IMR-90 (cell line): ENCODE results near the gene B4GALNT3.

ENCODE experiments used
- CEBPB ChIP-seq: IDR thresholded peaks from 2 replicates; pipeline ENCODE4 v1.6.1; 2012; ENCODE audit warnings: low read depth, low read length, improper control_type of control experiment
- CHD1 ChIP-seq: IDR thresholded peaks from 2 replicates; pipeline ENCODE4 v1.6.1; 2012; ENCODE audit warnings: low read depth, low read length, improper control_type of control experiment
- FOS ChIP-seq: fragments of 150-350 bp; IDR thresholded peaks from 2 replicates; pipeline ENCODE4 v1.6.1; 2016; ENCODE audit warnings: low read depth, low read length
- POLR2A ChIP-seq: IDR thresholded peaks from 2 replicates; pipeline ENCODE4 v1.6.1; 2012; ENCODE audit warnings: mild to moderate bottlenecking, low read depth, low read length
- RAD21 ChIP-seq: IDR thresholded peaks from 2 replicates; pipeline ENCODE4 v1.6.1; 2012; ENCODE audit warnings: low read length, improper control_type of control experiment
- RFX5 ChIP-seq: IDR thresholded peaks from 2 replicates; pipeline ENCODE4 v1.8.0; 2012; ENCODE audit warnings: low read depth, mild to moderate bottlenecking, low read length, moderate library complexity
- SMC3 ChIP-seq: fragments of 150-350 bp; IDR thresholded peaks from 2 replicates; pipeline ENCODE4 v1.6.1; 2016; ENCODE audit warnings: low read depth, mild to moderate bottlenecking, antibody characterized with exemption, low read length, moderate library complexity
- TF ChIP-seq, protein P1 (sequence below): conservative IDR thresholded peaks from 2 replicates; pipeline ENCODE4 v1.5.1; 2012; ENCODE audit warnings: mild to moderate bottlenecking, low read depth, low read length, improper control_type of control experiment
- TF ChIP-seq, protein P2 (sequence below): fragments of 150-350 bp; IDR thresholded peaks from 2 replicates; pipeline ENCODE4 v1.6.1; 2016; ENCODE audit warnings: low read depth, mild to moderate bottlenecking, low read length, moderate library complexity, borderline replicate concordance

DNA sequence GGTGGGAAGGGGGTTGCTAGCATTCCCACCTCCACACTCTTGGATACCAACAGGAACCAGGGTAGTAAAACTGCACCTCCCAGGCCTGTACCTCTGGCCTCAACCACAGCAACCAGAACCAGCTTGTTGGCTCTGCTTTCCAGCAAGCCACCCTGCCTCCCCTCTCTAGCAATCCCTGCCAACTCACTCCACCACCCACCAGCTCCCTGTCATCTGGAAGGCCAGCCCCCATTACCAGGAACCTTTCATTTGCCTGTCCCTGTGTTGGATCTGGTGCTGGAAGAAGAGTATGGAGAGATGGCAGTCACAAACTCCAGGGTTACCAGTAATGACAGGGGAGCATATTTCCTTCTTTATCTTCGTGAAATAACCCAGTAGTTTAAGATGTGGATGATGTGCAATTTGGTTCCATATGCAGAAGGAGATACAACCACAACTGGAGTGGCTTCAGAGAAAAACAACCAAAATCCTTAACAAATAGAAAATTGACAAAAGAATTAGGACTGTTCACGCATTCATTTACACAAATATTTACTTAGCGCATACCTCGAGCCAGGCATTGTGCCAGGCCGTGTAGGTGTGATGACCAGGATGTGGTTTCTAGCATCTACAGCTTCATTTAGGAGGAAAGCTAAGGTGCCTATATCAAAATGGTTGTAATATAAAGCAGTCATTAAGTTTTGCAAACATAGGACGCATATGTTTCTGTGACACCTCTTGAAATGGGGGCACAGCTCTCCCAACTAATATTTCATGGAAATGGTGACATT is 3.4 kb downstream of the B4GALNT3 start:
- TF ChIP-seq, protein P1, sequence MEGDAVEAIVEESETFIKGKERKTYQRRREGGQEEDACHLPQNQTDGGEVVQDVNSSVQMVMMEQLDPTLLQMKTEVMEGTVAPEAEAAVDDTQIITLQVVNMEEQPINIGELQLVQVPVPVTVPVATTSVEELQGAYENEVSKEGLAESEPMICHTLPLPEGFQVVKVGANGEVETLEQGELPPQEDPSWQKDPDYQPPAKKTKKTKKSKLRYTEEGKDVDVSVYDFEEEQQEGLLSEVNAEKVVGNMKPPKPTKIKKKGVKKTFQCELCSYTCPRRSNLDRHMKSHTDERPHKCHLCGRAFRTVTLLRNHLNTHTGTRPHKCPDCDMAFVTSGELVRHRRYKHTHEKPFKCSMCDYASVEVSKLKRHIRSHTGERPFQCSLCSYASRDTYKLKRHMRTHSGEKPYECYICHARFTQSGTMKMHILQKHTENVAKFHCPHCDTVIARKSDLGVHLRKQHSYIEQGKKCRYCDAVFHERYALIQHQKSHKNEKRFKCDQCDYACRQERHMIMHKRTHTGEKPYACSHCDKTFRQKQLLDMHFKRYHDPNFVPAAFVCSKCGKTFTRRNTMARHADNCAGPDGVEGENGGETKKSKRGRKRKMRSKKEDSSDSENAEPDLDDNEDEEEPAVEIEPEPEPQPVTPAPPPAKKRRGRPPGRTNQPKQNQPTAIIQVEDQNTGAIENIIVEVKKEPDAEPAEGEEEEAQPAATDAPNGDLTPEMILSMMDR: no peak
- TF ChIP-seq CHD1: no peak
- no peak for TF ChIP-seq RAD21
- TF ChIP-seq POLR2A: no peak
- TF ChIP-seq, protein P2, sequence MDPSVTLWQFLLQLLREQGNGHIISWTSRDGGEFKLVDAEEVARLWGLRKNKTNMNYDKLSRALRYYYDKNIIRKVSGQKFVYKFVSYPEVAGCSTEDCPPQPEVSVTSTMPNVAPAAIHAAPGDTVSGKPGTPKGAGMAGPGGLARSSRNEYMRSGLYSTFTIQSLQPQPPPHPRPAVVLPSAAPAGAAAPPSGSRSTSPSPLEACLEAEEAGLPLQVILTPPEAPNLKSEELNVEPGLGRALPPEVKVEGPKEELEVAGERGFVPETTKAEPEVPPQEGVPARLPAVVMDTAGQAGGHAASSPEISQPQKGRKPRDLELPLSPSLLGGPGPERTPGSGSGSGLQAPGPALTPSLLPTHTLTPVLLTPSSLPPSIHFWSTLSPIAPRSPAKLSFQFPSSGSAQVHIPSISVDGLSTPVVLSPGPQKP: no peak
- no peak for TF ChIP-seq CEBPB
- TF ChIP-seq FOS: no peak
- no peak for TF ChIP-seq RFX5
- no peak for TF ChIP-seq SMC3
